Heart left ventricle (tissue), 13 donors: ENCODE results near the gene RNF112.

Source experiments
- CTCF ChIP-seq, 12 donors: fragments of 200-600 bp; sonication (generic) in 4 of 12; IDR thresholded peaks; one replicate each; pipeline versions ENCODE4 v1.5.0 to v1.8.0; 2018 to 2022; ENCODE audit warnings: antibody characterized with exemption in 12 of 12, mild to moderate bottlenecking in 5 of 12
- POLR2A ChIP-seq, 2 donors: fragments of 450-650 bp; IDR thresholded peaks; one replicate each; pipeline ENCODE4 v1.6.1; 2017; ENCODE audit warnings: antibody characterized with exemption in 2 of 2, mild to moderate bottlenecking in 2 of 2, moderate library complexity in 2 of 2
- donor health status: ischemic (EF 13 %, LVEDD 7.1; RV severe dilation, severe dysfunction).
- donor health status: DM: no; HTN: yes; CAD: no.
- donor health status: DM: no; HTN: no; CAD: no.
- donor health status: ischemic (EF 25% LVEDD 6.9; RV normal size, moderate dysfunction).
- donor health status: ischemic (EF 25% LVEDD 5.7; RV mildly dilated, moderate dysfunction).
- donor health status: ischemic (EF 35%, LVEDD 5.7; RV mildly dilated, moderate dysfunction).
- donor health status: nonischemic (EF 11% LVEDD 7.7; RV severe dilation, severe dysfunction).
- donor health status: DM: yes; HTN: yes; CAD: no.
- donor health status: PGD.
- donor health status: ischemic (EF 29% LVEDD 5.4; RV normal size, mild dysfunction).
- donor health status: nonischemic (EF 23%, LVEDD 6.1; RV moderate dilation, normal function).

GRCh38 chr17:19449656-19450055 lies 38.6 kb downstream of the RNF112 start:
- TF ChIP-seq CTCF (IDR thresholded peaks at IDR 0.05) (no peak), POLR2A (IDR thresholded peaks at IDR 0.05) (no peak)
